ENCODE results near the gene LIPC.

- TF ChIP-seq CREB1 (CRISPR knock-in tag; IDR thresholded peaks at IDR 0.05) (no peak), CTCF (IDR thresholded peaks at IDR 0.05) (no peak), ZNF281 (CRISPR knock-in tag; IDR thresholded peaks at IDR 0.05) (no peak), TCF7 (CRISPR knock-in tag; IDR thresholded peaks at IDR 0.05; ENCODE audit: low read depth) (no peak), ESRRA (CRISPR knock-in tag; IDR thresholded peaks at IDR 0.05; ENCODE audit: borderline replicate concordance) (no peak), MLX (CRISPR knock-in tag; IDR thresholded peaks at IDR 0.05) (no peak), MAX (CRISPR knock-in tag; IDR thresholded peaks at IDR 0.05) (no peak), USF1 (CRISPR knock-in tag; IDR thresholded peaks at IDR 0.05) (no peak)
These were observed 43.0 kb downstream of the LIPC start for GRCh38 chr15:58474741-58475323.
